BLaER1 treated with 17β-estradiol and CSF1 and Interleukin-3, amounts not matched to agents 10 nM and 100 nM (cell line): ENCODE results near the gene KIF1B.
"Not testable (repeated sequence)": the region's sequence is repeated elsewhere in the genome, so short reads cannot be mapped to it uniquely, and the experiment has no call there.

Source experiments
- H3K27ac ChIP-seq, 11 experiments: shearing (Covaris generic); formaldehyde crosslinking; 2 replicates each; pipeline ENCODE4 v1.8.1; 2022
- H3K27me3 ChIP-seq, 11 experiments: shearing (Covaris generic); formaldehyde crosslinking; 2 replicates each; pipeline ENCODE4 v1.8.1; 2022
- H3K36me3 ChIP-seq, 11 experiments: shearing (Covaris generic); formaldehyde crosslinking; 2 replicates each; pipeline ENCODE4 v1.8.1; 2022
- H3K4me1 ChIP-seq, 10 experiments: shearing (Covaris generic); formaldehyde crosslinking; 2 replicates each; pipeline ENCODE4 v1.8.1; 2022
- H3K4me2 ChIP-seq, 11 experiments: shearing (Covaris generic); formaldehyde crosslinking; 2 replicates each; pipeline ENCODE4 v1.8.1; 2022
- H3K4me3 ChIP-seq, 10 experiments: shearing (Covaris generic); formaldehyde crosslinking; 2 replicates each; pipeline ENCODE4 v1.8.1; 2022
- H3K9ac ChIP-seq, 11 experiments: shearing (Covaris generic); formaldehyde crosslinking; 2 replicates each; pipeline ENCODE4 v1.8.1; 2022
- H3K9me3 ChIP-seq, 11 experiments: shearing (Covaris generic); formaldehyde crosslinking; replicated peaks in 1 of 11; 2 replicates each; pipeline ENCODE4 v1.8.1; 2022
- H4K20me1 ChIP-seq, 11 experiments: shearing (Covaris generic); formaldehyde crosslinking; 2 replicates each; pipeline ENCODE4 v1.8.1; 2022
- Cebpa-rat ChIP-seq, 11 experiments: shearing (Covaris generic); IDR thresholded peaks; 2 replicates each; pipeline ENCODE4 v1.8.1; 2022

The KIF1B gene

DNA sequence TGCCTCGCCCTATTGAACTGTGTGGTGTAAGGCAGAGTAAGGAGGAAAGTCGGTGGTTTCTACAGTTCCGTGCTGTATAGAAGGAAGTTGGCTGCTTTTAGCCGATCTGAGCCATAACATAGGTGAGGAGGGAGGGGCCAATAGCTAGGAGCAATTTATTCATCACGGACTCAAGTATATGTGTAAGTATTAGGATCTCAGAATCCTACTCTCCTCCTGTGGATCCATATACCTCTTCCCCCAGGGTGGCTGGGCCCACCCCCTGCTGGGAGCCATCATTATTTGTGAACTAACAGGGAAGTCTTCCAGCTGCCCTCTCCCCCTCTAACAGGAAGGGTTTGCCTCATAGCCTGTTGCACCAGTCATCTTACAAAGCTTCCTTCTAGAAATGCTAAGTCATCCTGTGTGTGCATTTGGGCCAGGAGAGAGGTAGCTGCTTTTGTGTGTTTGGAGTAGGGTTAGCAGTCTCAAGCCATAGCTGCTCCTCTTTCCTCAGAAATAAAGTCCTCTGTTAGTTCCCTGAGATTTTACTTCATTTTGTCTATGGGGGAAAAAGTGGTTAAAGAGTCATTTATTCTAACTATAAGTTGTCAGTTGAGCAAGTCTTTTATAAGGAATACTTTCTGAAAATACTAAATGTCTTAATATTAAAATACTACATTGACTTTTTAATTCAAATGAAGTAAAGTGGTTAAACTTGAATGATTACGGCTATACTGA is 205.0 kb downstream of the KIF1B start:
- peak overlapping the region; percentile 56 to 81 (median 74); a peak in 20 of 22 replicates for H3K9ac ChIP-seq
- peak overlapping the region; percentile 71 to 95 (median 89) for H3K27ac ChIP-seq

DNA sequence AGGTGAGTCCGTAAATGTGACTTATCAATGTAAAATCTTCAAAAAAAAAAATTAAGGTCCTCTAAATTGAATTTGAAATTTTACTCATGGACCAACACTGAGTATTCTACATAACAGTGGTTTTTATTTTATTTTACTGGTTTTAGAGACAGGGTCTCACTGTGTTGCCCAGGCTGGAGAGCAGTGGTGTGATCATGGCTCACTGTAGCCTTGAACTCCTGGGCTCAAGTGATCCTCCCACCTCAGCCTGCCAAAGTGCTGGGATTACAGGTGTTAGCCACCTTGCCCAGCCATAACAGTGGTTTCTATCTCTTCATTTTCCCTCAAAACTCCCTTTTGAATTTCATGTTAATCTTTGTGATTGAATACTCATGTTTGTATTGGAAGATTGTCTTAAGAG is 205.6 kb downstream of the KIF1B start:
- peaks cover 88 to 100% (median 95%) of the 10 kb centered on the region in 11 experiments for H3K36me3 ChIP-seq
- H3K4me3 ChIP-seq, H3K27me3 ChIP-seq, H3K9me3 ChIP-seq: not testable (repeated sequence)
- peaks cover 0 to 21% (median 0%) of the 10 kb centered on the region in 11 experiments; a peak in 3 of 22 replicates for H4K20me1 ChIP-seq
- H3K27ac ChIP-seq = peak overlapping the region; percentile 71 to 95 (median 89)
- peak overlapping the region in 7 of 11 experiments; percentile 73 to 88 (median 84); a peak in 14 of 22 replicates for H3K4me2 ChIP-seq
- peak overlapping the region in 10 of 11 experiments; percentile 56 to 81 (median 74); a peak in 19 of 22 replicates for H3K9ac ChIP-seq
- peaks cover 7 to 53% (median 32%) of the 10 kb centered on the region in 10 experiments; a peak in 19 of 20 replicates for H3K4me1 ChIP-seq

More for the DNA sequence above, 205.0 kb downstream of the KIF1B start:
- TF ChIP-seq Cebpa-rat (IDR thresholded peaks at IDR 0.05) = peak in 8 of 11 experiments; percentile 35 to 85 (median 80); a peak in 15 of 22 replicates
- H4K20me1 ChIP-seq = peaks cover 0 to 27% (median 0%) of the 10 kb centered on the region in 11 experiments; a peak in 8 of 22 replicates
- H3K27me3 ChIP-seq = no peaks in the 10 kb centered on the region
- H3K4me1 ChIP-seq = peaks cover 7 to 53% (median 32%) of the 10 kb centered on the region in 10 experiments; a peak in 19 of 20 replicates
- H3K4me3 ChIP-seq = peak overlapping the region in 6 of 10 experiments; percentile 2 to 52 (median 24); a peak in 6 of 20 replicates
- H3K4me2 ChIP-seq = peak overlapping the region in 10 of 11 experiments; percentile 22 to 88 (median 76); a peak in 19 of 22 replicates
- peaks cover 88 to 100% (median 95%) of the 10 kb centered on the region in 11 experiments for H3K36me3 ChIP-seq
- no peaks in the 10 kb centered on the region for H3K9me3 ChIP-seq

DNA sequence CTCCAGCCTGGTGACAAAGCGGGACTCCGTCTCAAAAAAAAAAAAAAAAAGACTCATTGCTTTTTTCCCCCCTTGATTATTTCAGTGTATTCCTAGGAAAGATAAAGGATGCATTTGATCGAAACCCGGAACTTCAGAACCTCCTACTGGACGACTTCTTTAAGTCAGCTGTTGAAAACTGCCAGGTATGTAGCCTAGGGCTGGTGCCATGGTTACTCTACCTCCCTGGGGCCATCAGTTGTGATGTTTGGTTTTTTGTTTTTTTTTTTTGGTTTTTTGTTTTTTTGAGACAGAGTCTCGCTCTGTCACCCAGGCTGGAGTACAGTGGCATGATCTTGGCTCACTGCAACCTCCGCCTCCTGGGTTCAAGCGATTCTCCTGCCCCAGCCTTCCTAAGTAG is 208.4 kb downstream of the KIF1B start:
- Histone ChIP-seq H3K27ac (peak overlapping the region in 4 of 11 experiments; percentile 10 to 91 (median 60); a peak in 3 of 22 replicates), H3K4me1 (peaks cover 7 to 30% (median 28%) of the 10 kb centered on the region in 10 experiments; a peak in 19 of 20 replicates), H3K36me3 (peaks cover 82 to 99% (median 91%) of the 10 kb centered on the region in 11 experiments), H3K9ac (peak overlapping the region in 1 of 11 experiments; percentile 15; a peak in 1 of 22 replicates), H4K20me1 (peaks cover 0 to 12% (median 0%) of the 10 kb centered on the region in 11 experiments; a peak in 3 of 22 replicates)
- not testable (repeated sequence) for H3K4me2 ChIP-seq, H3K9me3 ChIP-seq, H3K4me3 ChIP-seq, H3K27me3 ChIP-seq

DNA sequence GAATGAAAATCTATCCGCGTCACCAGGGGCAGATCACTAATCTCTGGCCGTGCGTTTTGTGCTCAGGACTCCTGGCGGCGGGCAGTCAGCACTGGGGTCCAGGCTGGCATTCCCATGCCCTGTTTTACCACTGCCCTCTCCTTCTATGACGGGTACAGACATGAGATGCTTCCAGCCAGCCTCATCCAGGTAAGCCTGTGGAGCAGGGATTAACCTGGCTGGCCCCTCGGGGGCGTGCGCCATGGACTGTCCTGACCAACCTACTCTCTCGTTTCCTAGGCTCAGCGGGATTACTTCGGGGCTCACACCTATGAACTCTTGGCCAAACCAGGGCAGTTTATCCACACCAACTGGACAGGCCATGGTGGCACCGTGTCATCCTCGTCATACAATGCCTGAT is 209.0 kb downstream of the KIF1B start:
- peaks cover 76 to 95% (median 85%) of the 10 kb centered on the region in 11 experiments for H3K36me3 ChIP-seq
- H4K20me1 ChIP-seq = peaks cover 0 to 12% (median 0%) of the 10 kb centered on the region in 11 experiments; a peak in 3 of 22 replicates
- no peak for TF ChIP-seq Cebpa-rat (IDR thresholded peaks at IDR 0.05)
- H3K9ac ChIP-seq = peak overlapping the region in 2 of 11 experiments; percentile 7 to 10; a peak in 2 of 22 replicates
- H3K4me3 ChIP-seq = no peak overlapping the region
- no peaks in the 10 kb centered on the region for H3K27me3 ChIP-seq
- peaks cover 7 to 24% (median 22%) of the 10 kb centered on the region in 10 experiments; a peak in 19 of 20 replicates for H3K4me1 ChIP-seq
- H3K4me2 ChIP-seq = no peak overlapping the region
- H3K27ac ChIP-seq = peak overlapping the region in 5 of 11 experiments; percentile 31 to 44 (median 34); a peak in 5 of 22 replicates
- H3K9me3 ChIP-seq = no peaks in the 10 kb centered on the region

DNA sequence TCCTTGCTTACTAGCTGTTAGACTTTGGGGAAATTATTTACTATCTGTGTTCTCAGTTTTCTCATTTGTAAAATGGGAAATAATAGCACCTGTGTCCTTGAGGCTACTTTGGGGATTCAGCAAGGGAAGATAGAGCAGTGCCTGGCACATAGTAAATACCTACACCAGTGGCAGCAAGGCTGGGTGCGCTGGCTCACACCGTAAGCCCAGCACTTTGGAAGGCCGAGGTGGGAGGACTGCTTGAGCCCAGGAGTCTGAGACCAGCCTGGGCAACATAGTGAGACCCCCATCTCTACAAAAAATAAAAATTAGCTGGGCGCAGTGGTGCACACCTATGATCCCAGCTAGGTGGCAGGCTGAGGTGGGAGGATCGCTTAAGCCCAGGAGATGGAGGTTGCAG is 211.3 kb downstream of the KIF1B start:
- Histone ChIP-seq H3K9me3 (no peaks in the 10 kb centered on the region), H3K4me1 (peaks cover 0 to 1% (median 0%) of the 10 kb centered on the region in 10 experiments; a peak in 5 of 20 replicates), H3K36me3 (peaks cover 61 to 77% (median 67%) of the 10 kb centered on the region in 11 experiments), H3K27me3 (no peaks in the 10 kb centered on the region), H3K4me2 (no peak overlapping the region), H3K27ac (peak overlapping the region in 2 of 11 experiments; percentile 8 to 20; a peak in 1 of 22 replicates), H4K20me1 (peaks cover 0 to 12% (median 0%) of the 10 kb centered on the region in 11 experiments; a peak in 2 of 22 replicates), H3K9ac (0 out of 22 replicates have a peak overlapping the region, but pooled peaks of 2 of the 11 experiments have one; percentile 8 to 22), H3K4me3 (no peak overlapping the region)
- TF ChIP-seq Cebpa-rat (IDR thresholded peaks at IDR 0.05) = no peak

DNA sequence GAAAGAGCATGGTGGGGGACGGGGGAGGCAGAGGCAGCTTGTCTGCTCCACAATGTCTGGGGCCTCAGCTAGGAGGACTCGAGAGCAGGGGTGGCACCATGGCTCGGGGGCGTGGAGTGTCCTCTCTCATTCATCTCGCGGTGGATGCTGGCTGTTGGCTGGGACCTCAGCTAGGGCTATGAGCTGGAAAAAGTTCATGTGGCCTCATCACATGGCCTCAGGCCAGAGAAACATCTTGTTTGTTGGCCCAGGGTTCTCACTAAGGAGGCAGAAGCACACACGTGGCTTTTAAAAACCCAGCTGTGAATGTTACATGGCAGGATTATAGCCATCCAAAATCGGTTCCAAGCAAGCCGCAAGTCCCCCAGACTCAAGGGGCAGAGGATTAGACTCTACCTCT is 213.7 kb downstream of the KIF1B start:
- peaks cover 0 to 10% (median under 1%) of the 10 kb centered on the region in 10 experiments; a peak in 5 of 20 replicates for H3K4me1 ChIP-seq

DNA sequence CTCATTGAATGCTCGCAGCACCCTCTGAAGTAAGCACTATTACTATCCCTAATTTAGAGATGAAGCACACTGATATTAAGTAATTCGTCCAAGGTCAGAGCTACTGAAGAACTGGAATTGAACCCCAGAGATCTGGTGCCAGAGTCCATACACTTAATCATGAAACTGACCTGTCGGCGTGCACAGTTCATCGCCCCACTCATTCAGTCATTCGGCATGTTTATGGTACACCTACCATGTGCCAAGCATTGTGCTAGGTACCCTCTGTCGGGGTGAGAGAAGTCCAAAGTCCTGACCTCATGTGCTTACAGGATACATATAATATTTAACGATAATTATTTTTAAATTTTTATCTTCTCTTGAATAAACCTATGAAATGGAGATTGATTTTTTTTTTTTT is 214.3 kb downstream of the KIF1B start:
- TF ChIP-seq Cebpa-rat (IDR thresholded peaks at IDR 0.05) = no peak
- no peak overlapping the region for H3K4me3 ChIP-seq
- H3K4me1 ChIP-seq = peaks cover 3 to 16% (median 7%) of the 10 kb centered on the region in 10 experiments
- H4K20me1 ChIP-seq = peaks cover 0 to 11% (median 0%) of the 10 kb centered on the region in 11 experiments; a peak in 1 of 22 replicates
- no peaks in the 10 kb centered on the region for H3K9me3 ChIP-seq
- H3K9ac ChIP-seq = peak overlapping the region in 1 of 11 experiments; percentile 1; a peak in 1 of 22 replicates
- H3K27ac ChIP-seq = peak overlapping the region in 1 of 11 experiments; percentile 17; a peak in 2 of 22 replicates
- no peak overlapping the region for H3K4me2 ChIP-seq
- no peaks in the 10 kb centered on the region for H3K27me3 ChIP-seq
- H3K36me3 ChIP-seq = peaks cover 30 to 47% (median 37%) of the 10 kb centered on the region in 11 experiments

More for the DNA sequence above, 213.7 kb downstream of the KIF1B start:
- Histone ChIP-seq H3K27ac (peak overlapping the region in 6 of 11 experiments; percentile 2 to 54 (median 22); a peak in 7 of 22 replicates), H4K20me1 (peaks cover 0 to 11% (median 0%) of the 10 kb centered on the region in 11 experiments; a peak in 1 of 22 replicates), H3K4me3 (no peak overlapping the region), H3K4me2 (no peak overlapping the region), H3K9me3 (no peaks in the 10 kb centered on the region), H3K9ac (peak overlapping the region in 3 of 11 experiments; percentile 1 to 33 (median 18); a peak in 2 of 22 replicates), H3K36me3 (peaks cover 37 to 53% (median 43%) of the 10 kb centered on the region in 11 experiments), H3K27me3 (no peaks in the 10 kb centered on the region)
- TF ChIP-seq Cebpa-rat (IDR thresholded peaks at IDR 0.05) = no peak

DNA sequence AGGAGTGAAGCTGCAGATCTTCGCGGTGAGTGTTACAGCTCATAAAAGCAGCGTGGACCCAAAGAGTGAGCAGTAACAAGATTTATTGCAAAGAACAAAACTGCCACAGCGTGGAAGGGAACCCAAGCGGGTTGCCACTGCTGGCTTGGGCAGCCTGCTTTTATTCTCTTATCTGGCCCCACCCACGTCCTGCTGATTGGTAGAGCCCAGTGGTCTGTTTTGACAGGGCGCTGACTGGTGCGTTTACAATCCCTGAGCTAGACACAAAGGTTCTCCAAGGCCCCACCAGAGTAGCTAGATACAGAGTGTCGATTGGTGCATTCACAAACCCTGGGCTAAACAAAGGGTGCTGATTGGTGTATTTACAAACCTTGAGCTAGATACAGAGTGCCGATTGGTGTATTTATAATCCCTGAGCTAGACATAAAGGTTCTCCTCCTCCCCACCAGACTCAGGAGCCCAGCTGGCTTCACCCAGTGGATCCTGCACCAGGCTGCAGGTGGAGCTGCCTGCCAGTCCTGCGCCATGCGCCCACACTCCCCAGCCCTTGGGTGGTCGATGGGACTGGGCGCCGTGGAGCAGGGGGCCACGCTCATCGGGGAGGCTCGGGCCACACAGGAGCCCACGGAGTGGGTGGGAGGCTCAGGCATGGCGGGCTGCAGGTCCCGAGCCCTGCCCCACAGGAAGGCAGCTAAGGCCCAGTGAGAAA is 215.6 kb downstream of the KIF1B start:
- Histone ChIP-seq H3K27ac (peak overlapping the region in 1 of 11 experiments; percentile 11; a peak in 1 of 22 replicates), H4K20me1 (peaks cover 0 to 11% (median 0%) of the 10 kb centered on the region in 11 experiments; a peak in 1 of 22 replicates), H3K36me3 (peaks cover 17 to 34% (median 23%) of the 10 kb centered on the region in 11 experiments), H3K4me1 (peaks cover 7 to 20% (median 11%) of the 10 kb centered on the region in 10 experiments)
- not testable (repeated sequence) for H3K4me3 ChIP-seq, H3K9ac ChIP-seq, H3K4me2 ChIP-seq, H3K27me3 ChIP-seq, H3K9me3 ChIP-seq

DNA sequence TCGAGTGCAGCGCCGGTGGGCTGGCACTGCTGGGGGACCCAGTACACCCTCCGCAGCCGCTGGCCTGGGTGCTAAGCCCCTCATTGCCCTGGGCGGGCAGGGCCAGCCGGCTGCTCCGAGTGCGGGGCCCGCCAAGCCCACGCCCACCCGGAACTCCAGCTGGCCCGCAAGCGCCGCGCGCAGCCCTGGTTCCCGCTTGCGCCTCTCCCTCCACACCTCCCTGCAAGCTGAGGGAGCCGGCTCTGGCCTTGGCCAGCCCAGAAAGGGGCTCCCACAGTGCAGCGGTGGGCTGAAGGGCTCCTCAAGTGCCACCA is 216.1 kb downstream of the KIF1B start:
- Histone ChIP-seq H3K4me1 (peaks cover 12 to 26% (median 15%) of the 10 kb centered on the region in 10 experiments), H4K20me1 (peaks cover 0 to 11% (median 0%) of the 10 kb centered on the region in 11 experiments; a peak in 1 of 22 replicates), H3K36me3 (peaks cover 12 to 29% (median 18%) of the 10 kb centered on the region in 11 experiments)
- H3K27me3 ChIP-seq, H3K4me3 ChIP-seq, H3K27ac ChIP-seq, H3K4me2 ChIP-seq, H3K9me3 ChIP-seq, H3K9ac ChIP-seq: not testable (repeated sequence)
